HEK293 (cell line): ENCODE data around the gene CRAT.

Source experiments
- CTCF ChIA-PET: fragments of 350-600 bp; formaldehyde crosslinking; extraction: SDS; loops from one replicate; lab custom pipeline; 2021; ENCODE audit warnings: antibody characterized with exemption; lab: Yijun Ruan, JAX
- POLR2A ChIA-PET: fragments of 300-600 bp; formaldehyde crosslinking; extraction: SDS; loops from one replicate; lab custom pipeline; 2020; ENCODE audit warnings: antibody characterized with exemption, inconsistent platforms; lab: Yijun Ruan, JAX
- H3K27ac ChIP-seq: fragments of 200-500 bp; sonication (Bioruptor generic); 2 replicates; pipeline ENCODE4 v1.5.1; 2014; ENCODE audit warnings: low read depth, low read length, control low read depth, inconsistent platforms; ENCODE audit errors: extremely low read depth
- H3K36me3 ChIP-seq, 2 experiments: fragments of 200-500 bp in 1 of 2; sonication (Bioruptor generic) in 1 of 2; 1 replicate in 1 of 2; 2 replicates in 1 of 2; pipeline ENCODE4 v1.5.1; 2014 to 2017; ENCODE audit warnings: inconsistent platforms in 2 of 2, low read length in 2 of 2; ENCODE audit not compliant: control insufficient read depth in 2 of 2, insufficient read depth in 1 of 2
- H3K4me1 ChIP-seq: fragments of 200-500 bp; sonication (Bioruptor generic); 2 replicates; pipeline ENCODE4 v1.5.1; 2014; ENCODE audit warnings: mild to moderate bottlenecking, low read length, inconsistent platforms; ENCODE audit not compliant: control insufficient read depth, insufficient read depth
- H3K4me3 ChIP-seq: 2 replicates; pipeline ENCODE4 v1.5.1; 2011; ENCODE audit warnings: low read depth, mild to moderate bottlenecking, control low read depth, low read length, moderate library complexity
- H3K9me3 ChIP-seq: fragments of 200-500 bp; sonication (Bioruptor generic); 2 replicates; pipeline ENCODE4 v1.5.1; 2014; ENCODE audit warnings: low read depth, low read length, inconsistent platforms; ENCODE audit not compliant: control insufficient read depth, insufficient read depth
- ATF2 ChIP-seq: fragments of 450-650 bp; formaldehyde crosslinking; IDR thresholded peaks from 2 replicates; pipeline ENCODE4 v1.5.1; 2016; ENCODE audit warnings: missing biosample characterization, missing genetic modification characterization, low read depth
- BCL11A ChIP-seq: fragments of 450-650 bp; formaldehyde crosslinking; IDR thresholded peaks from 2 replicates; pipeline ENCODE4 v1.5.1; 2016; ENCODE audit warnings: low read depth, missing biosample characterization, missing genetic modification characterization
- GFI1B ChIP-seq: fragments of 450-650 bp; formaldehyde crosslinking; IDR thresholded peaks from 2 replicates; pipeline ENCODE4 v1.5.1; 2016; ENCODE audit warnings: missing biosample characterization, missing genetic modification characterization
- KLF10 ChIP-seq: fragments of 450-650 bp; IDR thresholded peaks from 2 replicates; pipeline ENCODE4 v1.5.1; 2018; ENCODE audit warnings: missing biosample characterization, mild to moderate bottlenecking, missing genetic modification characterization
- KLF16 ChIP-seq: fragments of 450-650 bp; formaldehyde crosslinking; IDR thresholded peaks from 2 replicates; pipeline ENCODE4 v1.5.1; 2017; ENCODE audit warnings: missing biosample characterization, missing genetic modification characterization
- KLF8 ChIP-seq: fragments of 450-650 bp; formaldehyde crosslinking; IDR thresholded peaks from 2 replicates; pipeline ENCODE4 v1.5.1; 2016; ENCODE audit warnings: missing biosample characterization, missing genetic modification characterization
- ZBTB44 ChIP-seq: fragments of 450-650 bp; IDR thresholded peaks from 2 replicates; pipeline ENCODE4 v1.5.1; 2018; ENCODE audit warnings: missing biosample characterization, mild to moderate bottlenecking, missing genetic modification characterization
- ZNF10 ChIP-seq: fragments of 450-650 bp; formaldehyde crosslinking; IDR thresholded peaks from 2 replicates; pipeline ENCODE4 v1.5.1; 2017; ENCODE audit warnings: missing biosample characterization, missing genetic modification characterization
- ZNF155 ChIP-seq: fragments of 450-650 bp; formaldehyde crosslinking; IDR thresholded peaks from 2 replicates; pipeline ENCODE4 v1.5.1; 2016; ENCODE audit warnings: missing biosample characterization, missing genetic modification characterization
- ZNF2 ChIP-seq: fragments of 450-650 bp; formaldehyde crosslinking; IDR thresholded peaks from 2 replicates; pipeline ENCODE4 v1.5.1; 2016; ENCODE audit warnings: missing biosample characterization, missing genetic modification characterization
- ZNF221 ChIP-seq: fragments of 450-650 bp; formaldehyde crosslinking; IDR thresholded peaks from 2 replicates; pipeline ENCODE4 v1.5.1; 2017; ENCODE audit warnings: missing biosample characterization, missing genetic modification characterization, borderline replicate concordance
- ZNF239 ChIP-seq: fragments of 450-650 bp; formaldehyde crosslinking; IDR thresholded peaks from 2 replicates; pipeline ENCODE4 v1.5.1; 2016; ENCODE audit warnings: missing biosample characterization, missing genetic modification characterization
- ZNF274 ChIP-seq, 2 experiments: fragments of 200-500 bp in 1 of 2; fragments of 450-650 bp in 1 of 2; sonication (Bioruptor generic) in 1 of 2; formaldehyde crosslinking in 1 of 2; IDR thresholded peaks; 2 replicates each; pipeline versions ENCODE4 v1.5.1 to v1.6.1; 2014 to 2016; ENCODE audit warnings: borderline replicate concordance in 1 of 2, inconsistent platforms in 1 of 2, low read length in 1 of 2, missing biosample characterization in 1 of 2, missing genetic modification characterization in 1 of 2
- ZNF311 ChIP-seq: fragments of 450-650 bp; formaldehyde crosslinking; IDR thresholded peaks from 2 replicates; pipeline ENCODE4 v1.5.1; 2017; ENCODE audit warnings: missing biosample characterization, missing genetic modification characterization, borderline replicate concordance
- ZNF362 ChIP-seq: fragments of 450-650 bp; formaldehyde crosslinking; IDR thresholded peaks from 2 replicates; pipeline ENCODE4 v1.5.1; 2016; ENCODE audit warnings: missing biosample characterization, missing genetic modification characterization
- ZNF423 ChIP-seq: fragments of 450-650 bp; formaldehyde crosslinking; IDR thresholded peaks from 2 replicates; pipeline ENCODE4 v1.5.1; 2016; ENCODE audit warnings: missing biosample characterization, missing genetic modification characterization
- ZNF449 ChIP-seq: fragments of 450-650 bp; formaldehyde crosslinking; IDR thresholded peaks from 2 replicates; pipeline ENCODE4 v1.5.1; 2017; ENCODE audit warnings: missing biosample characterization, mild to moderate bottlenecking, missing genetic modification characterization, moderate library complexity
- ZNF501 ChIP-seq: fragments of 450-650 bp; formaldehyde crosslinking; IDR thresholded peaks from 2 replicates; pipeline ENCODE4 v1.5.1; 2016; ENCODE audit warnings: missing biosample characterization, missing genetic modification characterization
- ZNF513 ChIP-seq: fragments of 450-650 bp; IDR thresholded peaks from 2 replicates; pipeline ENCODE4 v1.5.1; 2018; ENCODE audit warnings: missing biosample characterization, missing genetic modification characterization
- ZNF529 ChIP-seq: fragments of 450-650 bp; formaldehyde crosslinking; IDR thresholded peaks from 2 replicates; pipeline ENCODE4 v1.5.1; 2017; ENCODE audit warnings: missing genetic modification characterization, missing biosample characterization; ENCODE audit not compliant: insufficient replicate concordance
- ZNF658 ChIP-seq: fragments of 450-650 bp; formaldehyde crosslinking; IDR thresholded peaks from 2 replicates; pipeline ENCODE4; 2016; ENCODE audit warnings: missing biosample characterization, missing genetic modification characterization
- ZNF670 ChIP-seq: fragments of 450-650 bp; formaldehyde crosslinking; IDR thresholded peaks from 2 replicates; pipeline ENCODE4 v1.5.1; 2016; ENCODE audit warnings: missing biosample characterization, missing genetic modification characterization, low read depth
- ZNF677 ChIP-seq: fragments of 450-650 bp; IDR thresholded peaks from 2 replicates; pipeline ENCODE4 v1.5.0; 2018; ENCODE audit warnings: missing biosample characterization, mild to moderate bottlenecking, missing genetic modification characterization, moderate library complexity
- ZXDB ChIP-seq: fragments of 450-650 bp; formaldehyde crosslinking; IDR thresholded peaks from 2 replicates; pipeline ENCODE4 v1.5.1; 2016; ENCODE audit warnings: missing biosample characterization, missing genetic modification characterization

CRAT gene

GRCh38 chr9:129137292-129138143 lies 26.9 kb upstream of the CRAT start:
- ChIA-PET POLR2A (interaction anchor here (0.9 to 3.7 kb wide), 3 partner anchors 37 to 488 kb away, joined by 3 to 42 read pairs (median 4); partner anchors contain the start of genes IER5L and NTMT1), CTCF (interaction anchor here (0.5 to 23.6 kb wide), 13 partner anchors 13 to 1103 kb away, joined by 3 to 507 read pairs (median 4); partner anchors contain the start of genes C9orf50 and NTMT1)
- Histone ChIP-seq H3K36me3 (peaks cover 0 to 61% of the 10 kb centered on the region in 2 experiments), H3K4me3 (no peak overlapping the region), H3K4me1 (peaks cover 13% of the 10 kb centered on the region), H3K9me3 (no peaks in the 10 kb centered on the region), H3K27ac (no peak overlapping the region)
- TF ChIP-seq KLF16 (no peak), ZNF529 (no peak), ATF2 (tag by site-specific recombination) (no peak), ZNF2 (tag by site-specific recombination) (no peak), ZNF362 (no peak), ZXDB (no peak), ZNF449 (tag by site-specific recombination) (no peak), GFI1B (tag by site-specific recombination) (no peak), ZNF155 (tag by site-specific recombination) (no peak), ZNF274 (IDR thresholded peaks at IDR 0.05; ENCODE audit: low read length) (no peak), ZNF274 (tag by site-specific recombination; IDR thresholded peaks at IDR 0.05; ENCODE audit: borderline replicate concordance) (no peak), ZNF423 (tag by site-specific recombination) (no peak)

GRCh38 chr9:129136446-129137035 lies 25.9 kb upstream of the CRAT start:
- no peak overlapping the region for H3K4me3 ChIP-seq
- H3K9me3 ChIP-seq: no peaks in the 10 kb centered on the region
- POLR2A ChIA-PET: interaction anchor here (0.9 to 1.6 kb wide), 2 partner anchors 42 to 489 kb away, joined by 3 to 4 read pairs; partner anchors contain the start of genes IER5L and NTMT1
- CTCF ChIA-PET: interaction anchor here (0.5 to 23.6 kb wide), 5 partner anchors 76 to 590 kb away, joined by 3 to 507 read pairs (median 4); partner anchors contain the start of genes C9orf50 and NTMT1
- H3K4me1 ChIP-seq: peaks cover 13% of the 10 kb centered on the region
- H3K27ac ChIP-seq: no peak overlapping the region
- peaks cover 0 to 62% of the 10 kb centered on the region in 2 experiments for H3K36me3 ChIP-seq
- TF ChIP-seq ZNF670 (tag by site-specific recombination): no peak
- no peak for TF ChIP-seq KLF8 (tag by site-specific recombination)
- TF ChIP-seq ZNF658 (tag by site-specific recombination): no peak
- TF ChIP-seq ZNF311 (tag by site-specific recombination): no peak
- no peak for TF ChIP-seq BCL11A (tag by site-specific recombination)
- TF ChIP-seq ZNF221 (tag by site-specific recombination): no peak
- no peak for TF ChIP-seq ZNF677 (tag by site-specific recombination)
- no peak for TF ChIP-seq ZNF239 (tag by site-specific recombination)
- no peak for TF ChIP-seq ZNF10 (tag by site-specific recombination)
- TF ChIP-seq ZNF501 (tag by site-specific recombination): no peak
- TF ChIP-seq ZBTB44 (tag by site-specific recombination): no peak
- no peak for TF ChIP-seq KLF10
- no peak for TF ChIP-seq ATF2 (tag by site-specific recombination)
- no peak for TF ChIP-seq ZNF513 (tag by site-specific recombination)
